Pulmonary artery endothelial cell (primary cell): ENCODE measurements around the gene IL1A. TPM values are rescaled to one million over a fixed set of nuclear protein-coding genes. Genes with fewer than 3 reads are reported as not detected.

Experiments
- DNase-seq: peaks from one replicate; pipeline ENCODE4 v3.0.0-alpha.2; 2011; ENCODE audit warnings: low read depth, low spot score
- total RNA-seq: library from RNA; depleted of rRNA; stranded (reverse); fragments of >200 nt; gene quantifications from 2 replicates; pipeline ENCODE4 v1.2.3, GENCODE V29; 2014

IL1A gene
- total RNA-seq, 1 donor from 2014 or later = 0.73 TPM

DNA sequence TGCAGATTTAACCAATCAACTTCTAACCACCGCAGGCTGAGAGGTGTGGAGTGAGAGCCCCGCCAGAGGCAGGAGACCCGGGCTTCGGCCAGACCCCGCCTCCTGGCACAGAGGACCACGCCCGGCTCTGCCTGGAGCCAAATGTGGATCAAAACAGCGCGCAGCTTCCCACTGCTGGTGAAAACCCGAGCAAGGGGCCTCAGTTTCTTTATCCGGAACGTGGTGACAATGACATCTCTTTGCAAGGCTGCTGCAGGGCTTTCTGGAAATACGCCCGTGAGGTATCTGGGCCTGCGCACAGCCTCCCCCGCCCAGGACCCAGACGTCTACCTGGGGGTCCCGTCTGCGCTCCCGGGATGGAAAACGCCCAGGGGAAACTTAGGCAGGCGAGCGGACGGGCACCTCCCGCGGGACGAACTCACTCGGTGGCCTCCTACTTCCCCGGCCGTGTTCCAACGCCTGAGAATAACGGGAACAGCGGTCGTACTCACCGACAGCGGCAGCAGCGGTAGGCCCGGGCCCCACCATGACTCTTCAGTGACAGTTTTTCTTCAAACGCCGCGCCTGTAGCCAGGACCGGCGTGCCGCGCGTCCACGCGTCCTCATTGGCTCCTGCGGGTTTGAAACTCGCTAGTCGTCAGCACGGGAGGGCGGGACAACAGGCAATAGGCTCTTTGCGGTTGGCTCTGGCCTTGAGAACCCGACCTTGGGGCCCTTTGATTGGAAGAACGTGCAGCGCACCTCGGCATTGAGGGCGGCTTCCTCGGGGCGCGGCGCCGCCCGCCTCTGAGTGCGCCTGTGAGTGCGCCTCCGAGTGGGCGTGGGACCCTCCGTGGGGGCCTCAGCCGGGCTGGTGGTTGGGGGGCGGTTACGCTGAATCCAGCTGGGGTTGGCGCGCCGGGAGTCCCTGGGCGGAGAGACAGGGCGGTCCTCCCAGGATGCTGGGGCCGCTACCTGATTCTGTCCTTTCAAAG, 19.9 kb downstream of the IL1A start, which contains the start of gene CKAP2L:
Gene CKAP2L, minus strand, starts transcription at position 539 of the 974 bp plus-strand sequence. Its CDS starts 11 bp downstream, at position 528.
- DNase-seq = peak; percentile 93

DNA sequence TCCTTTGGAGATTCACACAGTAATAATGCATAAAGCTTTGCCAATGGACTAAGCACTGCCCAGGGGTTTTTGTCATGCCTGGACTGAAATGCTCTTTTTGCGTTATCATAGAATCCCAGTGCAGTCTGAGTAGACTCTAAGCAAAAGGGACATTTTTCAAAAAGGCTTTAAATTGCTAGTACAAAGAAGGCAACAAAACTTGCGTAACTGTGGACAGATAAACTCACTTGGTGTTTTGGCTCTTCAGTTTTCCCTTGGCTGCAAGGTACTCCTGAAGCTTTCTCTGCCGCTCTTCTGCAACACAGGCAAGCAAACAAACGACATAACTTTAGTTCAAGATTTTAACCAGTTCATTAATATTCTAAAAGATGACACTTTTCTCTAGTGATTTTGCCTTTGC, 22.0 kb downstream of the IL1A start:
- DNase-seq = no peak

DNA sequence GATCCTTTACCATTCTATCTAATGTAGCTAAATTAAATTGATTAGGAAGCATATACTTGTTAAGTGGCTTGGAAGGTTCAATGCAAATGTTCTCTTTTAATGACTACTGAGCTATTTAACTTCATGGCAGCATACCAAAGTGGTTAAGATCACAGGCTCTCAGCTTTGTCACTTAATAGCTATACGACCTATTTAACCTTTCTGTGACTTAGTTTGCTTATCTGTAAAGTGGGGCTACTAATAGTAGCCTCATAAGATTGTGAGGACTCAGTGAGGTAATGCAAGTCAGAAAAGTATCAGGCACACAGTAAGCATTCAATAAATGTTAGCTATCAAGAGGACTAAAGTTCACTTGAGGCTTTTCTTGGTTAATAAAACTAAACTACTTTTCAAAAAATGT, 24.1 kb downstream of the IL1A start:
- DNase-seq = no peak

DNA sequence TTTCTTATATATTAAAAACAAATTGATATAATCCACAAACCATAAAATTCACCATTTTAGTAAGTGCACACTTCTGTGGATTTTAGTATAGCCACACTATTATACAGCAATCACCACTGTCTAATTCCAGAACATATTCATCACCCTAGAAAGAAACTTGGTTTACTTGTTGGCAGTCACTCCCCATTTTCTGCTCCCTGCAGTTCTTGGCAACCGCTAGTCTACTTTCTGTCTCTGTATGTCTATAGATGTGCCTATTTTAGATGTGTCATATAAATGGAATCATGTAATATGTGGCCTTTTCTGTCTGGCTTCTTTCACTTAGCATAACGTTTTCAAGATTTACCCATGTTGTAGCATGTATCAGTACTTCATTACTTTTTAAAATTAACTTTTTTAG, 25.6 kb downstream of the IL1A start:
- no peak for DNase-seq

DNA sequence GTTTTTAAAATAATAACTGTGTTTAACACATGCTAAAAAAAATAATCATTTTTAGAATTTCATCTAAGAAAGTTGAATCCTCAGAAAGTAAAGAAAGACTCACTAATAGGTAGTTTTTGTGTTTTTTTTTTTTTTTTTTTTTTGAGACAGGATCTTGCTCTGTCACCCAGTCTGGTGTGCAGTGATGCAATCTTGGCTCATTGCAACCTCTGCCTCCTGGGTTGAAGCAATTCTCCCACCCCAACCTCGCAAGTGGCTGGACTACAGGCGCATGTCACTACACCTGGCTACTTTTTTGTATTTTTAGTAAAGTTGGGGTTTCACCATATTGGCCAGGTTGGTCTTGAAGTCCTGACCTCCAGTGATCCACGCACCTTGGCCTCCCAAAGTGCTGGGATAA, 27.0 kb downstream of the IL1A start:
- no peak for DNase-seq

DNA sequence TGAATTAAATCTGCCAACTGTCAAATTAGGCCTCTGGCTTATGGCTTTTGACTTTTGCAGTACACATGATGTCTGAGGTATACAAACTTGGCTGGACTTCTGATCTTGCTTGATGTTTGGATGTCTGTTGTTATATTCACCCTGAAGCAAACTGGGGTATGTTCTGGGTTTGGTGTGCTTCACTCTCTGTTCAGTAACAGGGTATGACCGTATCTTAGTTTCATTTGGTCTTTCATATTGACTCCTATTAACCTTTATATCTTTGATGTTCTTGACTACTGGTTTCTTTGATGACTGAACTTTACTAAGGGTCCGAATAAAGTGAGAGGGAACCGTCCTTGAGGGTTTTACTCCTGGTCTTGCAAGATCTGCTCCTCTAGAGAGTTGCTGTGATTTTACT, 28.1 kb downstream of the IL1A start:
- DNase-seq = no peak

DNA sequence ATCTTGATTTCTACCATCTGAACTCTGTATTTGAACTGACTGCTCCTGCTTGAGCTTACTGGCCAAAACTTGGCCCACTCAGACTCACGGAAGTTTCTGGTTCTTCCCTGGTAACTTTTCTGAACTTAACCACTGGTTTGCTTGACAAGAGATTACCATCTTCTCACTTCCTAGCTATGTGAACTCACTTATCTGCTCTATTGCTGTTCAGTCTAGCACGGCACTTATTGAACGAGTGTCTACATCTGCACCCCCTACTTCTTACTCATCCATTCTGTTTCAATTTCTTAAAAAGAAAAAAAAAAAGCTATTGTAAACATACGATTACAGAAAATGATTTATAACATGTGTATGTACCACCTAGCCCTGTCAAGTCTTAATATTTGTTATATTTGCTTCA, 28.8 kb downstream of the IL1A start:
- no peak for DNase-seq

DNA sequence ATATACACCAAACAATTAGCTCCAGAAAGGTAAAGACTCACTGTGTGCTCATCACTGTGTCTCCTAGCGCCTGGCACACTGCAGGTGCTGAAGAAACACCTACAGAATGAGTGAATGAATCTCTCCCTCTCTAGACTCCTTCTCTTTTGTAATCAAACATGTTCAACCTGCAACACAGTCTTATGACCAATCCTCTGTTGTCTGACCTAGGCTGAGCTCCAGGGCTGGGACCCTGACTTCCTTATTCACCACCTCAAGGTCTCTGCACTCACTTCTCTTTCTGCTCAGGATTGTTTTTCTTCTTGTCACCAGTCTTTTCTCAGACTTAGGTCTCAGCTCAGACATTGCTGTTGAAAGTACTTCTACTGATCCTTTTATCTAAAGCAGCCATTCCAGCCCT, 29.7 kb downstream of the IL1A start:
- DNase-seq = no peak

DNA sequence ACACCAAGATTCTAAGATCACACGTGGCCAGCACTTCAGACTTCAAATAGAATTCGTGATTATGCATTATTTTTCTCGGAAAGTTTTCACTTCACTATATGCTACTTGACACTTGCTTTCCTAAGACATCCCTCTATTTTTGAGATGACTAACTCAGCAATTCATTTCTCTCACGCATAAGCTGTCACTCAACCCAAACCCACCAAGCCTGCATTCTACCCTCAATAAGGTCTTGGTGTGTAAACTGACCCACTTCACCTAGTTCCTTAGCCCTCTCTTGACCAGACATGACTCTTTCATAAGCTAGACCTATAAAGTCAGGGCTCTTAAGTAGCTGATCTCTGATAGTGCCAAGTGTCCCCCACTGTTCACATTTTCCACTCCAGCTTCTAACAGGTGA, 31.6 kb downstream of the IL1A start:
- no peak for DNase-seq

DNA sequence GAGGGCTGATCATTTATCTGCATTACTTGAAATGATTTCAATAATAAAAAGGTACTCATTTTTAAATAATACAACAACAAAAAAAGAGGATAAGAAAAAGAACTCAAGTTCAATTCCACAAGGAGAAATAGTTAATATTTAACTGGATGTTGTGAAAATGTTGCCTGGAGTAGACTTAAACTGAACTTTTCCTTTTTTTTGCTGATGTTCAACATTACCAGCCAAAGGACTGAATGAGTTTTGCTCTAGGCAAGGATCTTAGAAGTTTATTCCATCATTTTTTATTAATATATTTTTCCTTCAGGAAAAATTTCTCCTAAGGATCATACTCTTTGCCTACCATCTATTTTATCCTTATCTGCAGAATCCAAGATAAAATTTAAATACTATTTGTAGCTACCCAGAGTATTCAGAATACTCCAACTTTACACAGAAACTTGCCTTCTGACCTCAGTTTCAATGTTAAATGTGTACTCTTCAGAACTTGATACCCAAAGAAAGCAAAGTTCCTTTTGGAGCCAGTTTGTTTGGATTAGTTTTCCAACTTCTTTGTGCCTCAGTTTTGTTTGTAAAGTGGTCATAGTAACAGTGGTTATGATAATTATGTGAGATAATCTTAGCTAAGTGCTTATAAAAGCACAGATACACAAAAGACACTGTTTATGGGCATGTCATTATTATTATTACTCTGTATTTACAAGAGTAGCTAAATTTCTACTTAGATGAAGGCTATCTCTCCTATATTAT, 32.7 kb downstream of the IL1A start:
- DNase-seq = no peak

DNA sequence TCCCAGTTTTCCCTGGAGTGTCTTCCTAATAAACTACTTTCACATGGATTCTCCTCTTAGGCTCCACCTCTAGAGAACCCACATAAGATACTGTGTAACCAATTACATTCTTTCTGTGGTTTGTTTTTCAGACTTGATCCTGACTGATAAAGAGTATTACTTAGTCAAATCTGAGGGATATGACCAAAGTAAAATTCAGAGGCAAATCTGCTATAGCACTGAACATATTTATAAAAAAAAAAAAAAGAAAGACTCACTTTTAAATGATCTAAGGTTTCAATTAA, 33.8 kb downstream of the IL1A start:
- no peak for DNase-seq

DNA sequence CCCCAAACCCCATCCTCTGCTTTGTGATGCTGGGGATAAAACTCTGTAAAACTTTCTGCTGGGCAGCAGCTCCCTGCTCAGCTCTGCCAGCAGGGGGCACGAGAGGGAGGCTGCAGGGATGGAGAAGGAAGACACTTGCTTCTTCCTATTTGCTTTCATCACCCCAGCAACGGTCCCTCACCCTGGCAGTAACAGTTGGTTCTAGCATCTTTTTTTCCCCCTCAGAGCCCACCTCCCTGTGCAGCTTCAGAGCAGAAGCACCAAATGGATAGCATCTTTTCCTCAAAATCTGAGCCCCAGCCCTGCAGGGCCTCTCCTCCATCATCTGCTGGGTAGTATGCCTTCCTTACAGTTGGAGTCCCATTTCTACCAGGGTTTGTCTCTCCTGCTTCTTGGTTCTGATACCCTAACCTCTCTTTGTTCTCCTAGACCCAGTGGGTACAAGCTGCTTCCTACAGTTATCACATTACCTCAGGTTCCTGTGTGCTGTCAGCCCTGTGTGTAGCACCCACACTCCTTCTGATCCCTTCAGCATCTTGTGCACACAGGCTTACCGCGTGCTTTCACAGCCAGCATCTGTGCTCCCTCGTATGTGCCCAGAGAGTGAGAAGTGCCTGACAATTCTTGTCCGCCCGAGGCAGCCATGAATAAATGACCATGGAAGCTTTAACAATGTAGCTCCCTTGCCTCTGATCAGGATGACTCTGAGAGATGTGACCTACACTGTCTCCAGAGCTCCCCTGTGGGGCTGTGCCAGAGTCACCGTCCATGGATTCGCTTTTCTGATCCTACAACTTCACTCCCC, 34.3 kb downstream of the IL1A start:
- DNase-seq = peak; percentile 29

DNA sequence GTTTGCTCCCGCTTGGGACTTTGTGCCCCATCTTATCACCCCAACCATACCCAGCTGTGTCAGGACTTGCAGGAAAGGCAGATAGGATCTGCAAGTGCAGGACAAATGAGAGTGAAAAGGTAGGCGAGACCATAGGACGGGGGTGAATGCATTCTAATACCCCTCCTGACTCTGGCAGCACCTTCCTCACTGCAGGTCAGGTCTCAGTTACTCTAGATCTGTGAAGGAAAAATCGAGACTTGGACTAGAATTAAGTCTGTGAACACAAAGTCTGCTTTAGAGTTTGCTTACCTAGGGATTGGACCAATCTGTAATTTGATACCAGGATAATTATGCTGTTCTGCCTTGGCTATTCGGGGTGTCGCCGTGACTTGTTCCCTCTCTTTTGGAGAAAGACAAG, 43.8 kb downstream of the IL1A start:
- DNase-seq = no peak

DNA sequence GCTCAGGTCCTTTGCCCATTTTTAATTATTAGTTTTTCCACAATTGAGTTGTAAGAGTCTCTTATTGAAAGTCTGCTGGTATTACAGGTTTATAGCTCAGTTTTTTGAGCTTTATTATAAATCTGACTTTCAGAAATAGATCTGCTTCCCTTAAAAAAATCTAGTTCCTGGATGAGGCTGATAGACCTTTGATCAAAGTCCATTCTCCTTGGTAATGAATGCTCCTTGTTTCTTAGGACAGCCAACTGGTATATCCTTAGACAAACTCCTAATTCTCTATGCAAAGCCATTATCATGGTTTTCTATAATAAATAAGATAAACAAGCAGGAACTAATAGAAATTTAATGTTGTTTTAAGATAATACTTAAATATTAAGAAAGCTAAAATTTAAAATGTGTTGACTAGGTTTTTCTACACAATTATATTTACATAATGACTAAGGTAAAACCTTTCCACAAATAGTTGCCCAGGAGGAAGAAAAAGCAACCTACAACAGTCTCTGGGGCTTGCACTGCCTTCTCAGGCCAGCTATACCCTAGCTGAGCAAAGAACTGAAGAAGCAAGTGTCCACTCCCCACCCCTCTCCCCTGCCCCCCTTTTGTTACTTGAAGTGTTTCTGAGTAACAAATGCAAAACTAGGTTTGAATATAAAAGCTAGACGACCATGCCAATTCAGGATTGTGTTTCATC, 46.6 kb downstream of the IL1A start:
- no peak for DNase-seq

DNA sequence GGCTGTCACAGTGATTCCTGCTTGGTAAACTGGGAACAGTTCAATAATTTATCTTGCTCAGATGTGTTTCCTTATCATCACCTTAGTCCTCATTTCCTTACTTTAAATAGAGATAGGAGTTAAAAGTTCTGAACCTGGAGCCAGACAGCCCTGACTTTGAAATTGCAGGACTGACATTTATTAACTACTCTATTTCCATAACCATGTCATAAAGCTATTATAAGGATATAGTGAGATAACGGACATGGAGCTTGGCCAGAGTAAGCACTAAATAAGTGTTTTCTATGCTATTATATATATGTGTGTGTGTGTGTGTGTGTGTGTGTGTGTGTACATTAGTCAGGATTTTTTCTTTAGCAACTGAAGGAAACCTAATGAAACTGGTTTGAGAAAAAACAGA, 50.4 kb downstream of the IL1A start:
- DNase-seq = no peak

DNA sequence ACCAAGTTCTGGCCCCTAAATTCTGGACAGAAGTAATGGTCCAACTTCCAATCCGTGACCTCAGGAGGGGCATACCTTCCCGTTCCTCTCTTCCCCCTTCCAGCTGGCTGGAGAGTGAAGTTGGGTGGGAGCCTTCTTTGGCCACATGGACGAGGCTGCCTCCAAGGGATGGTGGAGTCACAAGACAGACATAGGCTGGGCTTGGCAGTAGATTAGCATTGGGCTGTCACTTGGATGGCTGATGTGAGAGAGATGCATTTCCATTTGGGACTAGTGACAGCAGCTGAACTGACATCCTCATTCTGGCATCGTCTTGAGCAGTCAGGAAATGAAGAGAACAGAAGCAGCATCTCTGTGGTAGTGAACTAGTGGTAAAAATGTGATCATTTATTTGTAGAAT, 50.8 kb downstream of the IL1A start:
- no peak for DNase-seq

DNA sequence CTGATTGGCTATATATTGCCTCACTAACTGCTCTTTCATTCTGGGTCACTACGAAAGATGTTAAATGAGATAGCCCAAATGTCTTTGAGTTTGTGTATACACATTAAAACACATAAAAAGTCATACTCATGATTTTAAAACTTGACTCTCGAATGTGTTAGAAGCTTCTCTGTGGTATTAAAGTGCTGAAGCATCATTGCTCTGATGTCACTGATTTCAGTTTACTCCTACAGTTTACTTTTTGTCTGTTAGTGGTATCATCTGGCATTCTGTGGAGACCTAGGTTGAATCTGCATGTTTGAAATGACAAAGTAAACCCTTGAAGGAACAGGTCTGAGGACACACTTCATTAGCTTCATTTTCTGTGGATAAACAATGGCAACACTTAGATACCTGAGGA, 52.8 kb downstream of the IL1A start:
- no peak for DNase-seq

DNA sequence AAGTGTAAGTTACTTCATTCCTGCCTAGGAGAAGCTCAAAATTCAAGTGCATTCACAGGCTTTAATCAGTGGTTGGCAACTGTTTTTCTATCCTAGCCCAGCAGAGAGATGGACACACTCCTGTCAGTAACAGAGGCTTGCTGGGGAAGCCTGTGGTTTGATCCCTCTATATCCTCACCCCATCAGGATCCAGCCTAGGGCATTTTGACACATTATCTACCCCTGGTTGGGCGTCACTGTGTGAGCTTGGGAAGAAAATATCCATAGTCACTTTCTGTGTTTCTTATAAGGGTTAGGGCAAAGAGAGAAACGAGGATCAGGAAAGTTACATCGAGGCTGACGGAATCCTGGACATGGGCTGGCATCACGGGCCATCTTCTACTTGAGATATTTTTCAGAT, 53.5 kb downstream of the IL1A start:
- DNase-seq = no peak

DNA sequence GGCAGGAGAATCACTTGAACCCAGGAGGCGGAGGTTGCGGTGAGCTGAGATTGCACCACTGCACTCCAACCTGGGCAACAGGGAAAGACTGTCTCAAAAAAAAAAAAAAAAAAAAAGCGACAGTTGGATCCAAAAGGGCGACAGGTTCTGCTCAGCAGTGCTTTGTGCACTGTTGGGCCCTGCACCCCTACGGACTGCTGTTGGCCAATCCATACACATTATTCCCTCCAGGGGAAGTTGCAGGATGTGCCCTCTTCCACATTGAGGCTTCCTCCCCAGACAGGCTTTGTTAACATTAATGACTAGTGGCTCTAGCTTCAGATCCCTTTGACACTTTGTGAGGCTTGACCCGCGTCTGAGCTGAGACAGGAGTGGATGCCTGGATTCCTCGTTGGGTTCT, 54.1 kb downstream of the IL1A start:
- DNase-seq = no peak

DNA sequence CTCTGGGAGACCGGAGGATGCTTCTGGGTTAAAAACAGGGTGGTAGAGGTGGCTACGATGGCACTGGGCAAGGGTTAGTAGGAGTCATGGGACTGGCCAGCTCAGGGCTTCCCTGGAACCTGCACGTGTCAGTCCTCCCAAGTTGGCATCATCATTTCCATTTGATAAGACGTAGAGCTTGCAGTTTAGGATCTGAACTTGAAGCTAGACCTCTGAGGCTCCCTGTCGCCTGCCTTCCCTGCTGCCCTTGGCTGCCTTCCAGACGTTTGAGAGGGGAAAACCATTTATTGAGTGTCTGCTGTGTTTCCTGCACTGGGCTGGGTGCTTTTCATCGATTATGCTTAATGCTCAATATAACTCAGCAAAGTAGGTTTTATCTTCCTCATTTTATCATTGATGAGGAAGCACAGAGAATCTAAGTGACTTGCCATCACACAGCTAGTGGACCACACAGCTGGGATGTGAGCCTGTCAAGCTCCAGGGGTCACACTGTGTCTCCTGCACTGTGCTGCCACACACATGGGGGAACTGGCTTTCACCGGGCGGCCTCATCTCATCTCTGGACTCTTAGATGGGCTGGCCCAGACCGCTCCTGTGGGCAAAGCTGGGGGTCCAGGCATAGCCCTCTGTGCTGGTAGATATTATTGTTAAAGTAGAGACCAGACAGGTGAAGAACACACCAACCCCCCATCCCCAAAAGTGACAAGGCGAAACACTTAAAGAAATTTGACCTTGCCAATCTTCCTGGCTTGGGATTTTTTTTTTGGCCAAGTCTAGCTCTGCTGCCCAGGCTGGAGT, 55.7 kb downstream of the IL1A start:
- no peak for DNase-seq

DNA sequence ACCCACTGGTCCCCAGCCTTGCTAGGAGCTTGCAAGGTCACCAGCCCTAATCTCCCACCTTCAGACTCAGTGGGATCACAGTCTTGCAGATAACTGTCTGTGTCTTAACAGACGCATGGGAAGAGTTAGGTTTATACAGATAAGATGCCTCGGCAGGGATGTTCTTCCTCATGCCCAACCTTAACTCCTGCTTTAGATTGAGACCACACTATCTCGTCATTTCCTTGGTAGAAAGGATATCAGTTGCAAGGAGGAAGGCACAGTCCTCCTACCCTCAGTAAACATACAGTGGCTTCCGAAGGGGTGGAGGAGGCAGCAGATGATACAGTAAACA, 56.3 kb downstream of the IL1A start:
- no peak for DNase-seq
